OCI-LY7 (cell line): Measurements from ENCODE around the gene OXCT1. TPM values are rescaled to one million over a fixed set of nuclear protein-coding genes. Genes with fewer than 3 reads are reported as not detected.

Experiments used
- BruUV-seq: library from RNA; stranded (reverse); fragments of 400-500 nt; replicated peaks from 2 replicates; lab custom pipeline; 2021; lab: Mats Ljungman, UMichigan
- CTCF ChIA-PET: fragments of 300-600 bp; sonication (Branson Sonifier 250); formaldehyde crosslinking; loops from one replicate; lab custom pipeline; 2022; ENCODE audit warnings: antibody characterized with exemption; ENCODE audit not compliant: unreplicated experiment; lab: Charles Lee
- POLR2A ChIA-PET: fragments of 300-600 bp; sonication (Branson Sonifier 250); formaldehyde crosslinking; loops from one replicate; lab custom pipeline; 2022; ENCODE audit warnings: antibody characterized with exemption; lab: Charles Lee
- DNase-seq: peaks from one replicate; pipeline ENCODE4 v3.0.0-alpha.2; 2015; ENCODE audit warnings: low spot score
- H2AFZ ChIP-seq: fragments of 200-600 bp; sonication (generic), shearing (Covaris generic); 2 replicates; pipeline ENCODE4 v1.6.1; 2014; ENCODE audit warnings: mild to moderate bottlenecking, antibody characterized with exemption, low read length, moderate library complexity
- H3K27ac ChIP-seq: fragments of 200-600 bp; sonication (generic); 2 replicates; pipeline ENCODE4 v1.5.1; 2014; ENCODE audit warnings: mixed run types, low read depth, mild to moderate bottlenecking, moderate library complexity, low read length, inconsistent platforms; ENCODE audit not compliant: poor library complexity, severe bottlenecking
- H3K36me3 ChIP-seq: fragments of 200-600 bp; sonication (generic); 2 replicates; pipeline ENCODE4 v1.6.1; 2014; ENCODE audit warnings: mild to moderate bottlenecking, antibody characterized with exemption, low read length, moderate library complexity, mixed read lengths; ENCODE audit not compliant: insufficient read depth
- H3K4me1 ChIP-seq: fragments of 200-600 bp; sonication (generic); 2 replicates; pipeline ENCODE4 v1.5.1; 2014; ENCODE audit warnings: mild to moderate bottlenecking, low read length; ENCODE audit not compliant: insufficient read depth, poor library complexity, severe bottlenecking
- H3K4me2 ChIP-seq: fragments of 200-600 bp; sonication (generic); 2 replicates; pipeline ENCODE4 v1.6.1; 2014; ENCODE audit warnings: mild to moderate bottlenecking, low read length
- H3K4me3 ChIP-seq: fragments of 200-600 bp; sonication (generic); 2 replicates; pipeline ENCODE4 v1.5.1; 2014; ENCODE audit warnings: mild to moderate bottlenecking, low read depth, low read length; ENCODE audit not compliant: poor library complexity, severe bottlenecking
- H3K79me2 ChIP-seq: fragments of 200-600 bp; sonication (generic); 2 replicates; pipeline ENCODE4 v1.6.1; 2016; ENCODE audit warnings: low read depth, mild to moderate bottlenecking, low read length, moderate library complexity, mixed read lengths; ENCODE audit not compliant: insufficient read depth
- H3K9me2 ChIP-seq: fragments of 200-600 bp; sonication (generic); 2 replicates; pipeline ENCODE4 v1.6.1; 2016; ENCODE audit warnings: mild to moderate bottlenecking, low read length, mixed read lengths; ENCODE audit not compliant: insufficient read depth
- H3K9me3 ChIP-seq: fragments of 200-600 bp; sonication (generic); 2 replicates; pipeline ENCODE4 v1.6.1; 2014; ENCODE audit warnings: mild to moderate bottlenecking, mixed run types, low read length, mixed read lengths
- H4K20me1 ChIP-seq: fragments of 200-600 bp; sonication (generic); 2 replicates; pipeline ENCODE4 v1.6.1; 2014; ENCODE audit warnings: mild to moderate bottlenecking, antibody characterized with exemption, low read length, moderate library complexity, mixed read lengths; ENCODE audit not compliant: insufficient read depth
- EZH2phosphoT487 ChIP-seq: fragments of 200-600 bp; sonication (generic); IDR thresholded peaks from 2 replicates; pipeline ENCODE4 v1.6.1; 2018; ENCODE audit warnings: low read depth, borderline replicate concordance, mild to moderate bottlenecking, mixed run types, antibody characterized with exemption, low read length, moderate library complexity, mixed read lengths
- intact Hi-C: fragments of 100-400 bp; cut with micrococcal nuclease; formaldehyde crosslinking; loops from one replicate; pipeline ENCODE4 v1.10.0; 2022; ENCODE audit not compliant: unreplicated experiment
- total RNA-seq, 2 experiments: library from RNA; depleted of rRNA in 1 of 2; stranded (reverse); fragments of >200 nt in 1 of 2; shearing (Covaris generic) in 1 of 2; gene quantifications; 2 replicates each; pipeline ENCODE4 v1.2.3, GENCODE V29; 2014 to 2022
- TF ChIP-seq, protein P1 (sequence below): fragments of 200-600 bp; sonication (generic); conservative IDR thresholded peaks from 2 replicates; pipeline ENCODE4 v1.5.1; 2014; ENCODE audit warnings: mild to moderate bottlenecking, antibody characterized with exemption, low read length, moderate library complexity, mixed read lengths

Gene OXCT1
- total RNA-seq, 2 experiments from 2014 or later = 27.0 to 43.4 TPM

- H3K9me2 ChIP-seq = no peaks in the 10 kb centered on the region
- intact Hi-C loops = loop anchor here (1.0 kb wide), 1 partner anchor 34 kb away; the partner anchor contains the start of gene RIMOC1
- peak overlapping the region; percentile 99 for H2AFZ ChIP-seq
- peaks cover 4% of the 10 kb centered on the region; the same call in 1 of the 2 replicates for H3K36me3 ChIP-seq
- H3K4me2 ChIP-seq = peak overlapping the region; percentile 84
- peak overlapping the region; percentile 80 for H3K4me3 ChIP-seq
- DNase-seq = no peak
- peaks cover 7% of the 10 kb centered on the region; the same call in 1 of the 2 replicates for H3K79me2 ChIP-seq
- H3K27ac ChIP-seq = peak overlapping the region; percentile 32
- no peaks in the 10 kb centered on the region for H3K9me3 ChIP-seq
- peaks cover 4% of the 10 kb centered on the region for H4K20me1 ChIP-seq
- no peak for TF ChIP-seq EZH2phosphoT487
- TF ChIP-seq, protein P1, sequence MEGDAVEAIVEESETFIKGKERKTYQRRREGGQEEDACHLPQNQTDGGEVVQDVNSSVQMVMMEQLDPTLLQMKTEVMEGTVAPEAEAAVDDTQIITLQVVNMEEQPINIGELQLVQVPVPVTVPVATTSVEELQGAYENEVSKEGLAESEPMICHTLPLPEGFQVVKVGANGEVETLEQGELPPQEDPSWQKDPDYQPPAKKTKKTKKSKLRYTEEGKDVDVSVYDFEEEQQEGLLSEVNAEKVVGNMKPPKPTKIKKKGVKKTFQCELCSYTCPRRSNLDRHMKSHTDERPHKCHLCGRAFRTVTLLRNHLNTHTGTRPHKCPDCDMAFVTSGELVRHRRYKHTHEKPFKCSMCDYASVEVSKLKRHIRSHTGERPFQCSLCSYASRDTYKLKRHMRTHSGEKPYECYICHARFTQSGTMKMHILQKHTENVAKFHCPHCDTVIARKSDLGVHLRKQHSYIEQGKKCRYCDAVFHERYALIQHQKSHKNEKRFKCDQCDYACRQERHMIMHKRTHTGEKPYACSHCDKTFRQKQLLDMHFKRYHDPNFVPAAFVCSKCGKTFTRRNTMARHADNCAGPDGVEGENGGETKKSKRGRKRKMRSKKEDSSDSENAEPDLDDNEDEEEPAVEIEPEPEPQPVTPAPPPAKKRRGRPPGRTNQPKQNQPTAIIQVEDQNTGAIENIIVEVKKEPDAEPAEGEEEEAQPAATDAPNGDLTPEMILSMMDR = no peak
- H3K4me1 ChIP-seq = peaks cover 24% of the 10 kb centered on the region
- ChIA-PET CTCF (no interaction called here), POLR2A (interaction anchor here (0.6 to 1.8 kb wide), 8 partner anchors 11 to 1148 kb away, joined by 3 to 6 read pairs (median 3); partner anchors contain the start of gene RIMOC1)
- no TSS peak for BruUV-seq
These were observed 413 bp upstream of the OXCT1 start for GRCh38 chr5:41870627-41871048.

DNA sequence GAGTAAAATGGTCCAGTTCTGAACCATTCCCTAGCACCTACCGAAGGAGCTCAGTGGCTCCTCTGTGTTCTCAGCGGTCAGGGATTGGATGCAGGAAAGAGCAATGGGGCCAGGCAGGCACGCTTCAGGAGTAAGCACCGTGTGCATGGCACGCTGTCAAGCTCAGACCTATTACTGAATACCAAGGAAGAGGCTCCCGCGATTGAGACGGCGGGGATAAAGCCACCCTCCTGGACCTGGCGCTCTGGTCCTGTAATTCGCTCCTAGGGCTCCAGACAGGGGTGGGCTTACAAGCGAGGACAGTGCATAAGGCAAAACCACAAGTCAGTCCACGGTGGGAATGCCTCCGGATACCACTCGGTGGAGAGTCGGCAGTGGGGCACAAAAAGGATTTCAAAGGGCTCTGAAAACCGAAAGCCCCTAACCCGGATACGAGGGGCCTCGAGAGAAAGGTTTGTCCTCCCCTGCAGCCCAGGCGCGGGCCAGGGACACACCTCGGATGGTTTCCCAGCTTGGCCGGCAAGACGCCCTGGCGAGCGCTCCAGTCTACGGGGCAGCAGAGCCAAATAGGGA lies 988 bp downstream of the OXCT1 start:
- TF ChIP-seq, protein P1 = no peak
- TF ChIP-seq EZH2phosphoT487 = no peak
- Histone ChIP-seq H3K4me2 (peak overlapping the region; percentile 84), H3K27ac (no peak overlapping the region), H2AFZ (peak overlapping the region; percentile 99; the same call in 1 of the 2 replicates), H3K9me2 (no peaks in the 10 kb centered on the region), H3K9me3 (no peaks in the 10 kb centered on the region), H4K20me1 (peaks cover 4% of the 10 kb centered on the region), H3K4me3 (peak overlapping the region; percentile 80), H3K79me2 (peaks cover 17% of the 10 kb centered on the region; the same call in 1 of the 2 replicates), H3K36me3 (peaks cover 4% of the 10 kb centered on the region; the same call in 1 of the 2 replicates), H3K4me1 (peaks cover 24% of the 10 kb centered on the region)
- BruUV-seq = no TSS peak
- no peak for DNase-seq
- ChIA-PET CTCF (no interaction called here), POLR2A (interaction anchor here (0.8 kb wide), 1 partner anchor 16 kb away, joined by 3 read pairs; no protein-coding TSS in a partner anchor)
- intact Hi-C loops = no loop called here
